ENCODE data around the gene NUP54. TPM values are rescaled to one million over a fixed set of nuclear protein-coding genes. Genes with fewer than 3 reads are reported as not detected.

NUP54 gene
- total and polyA plus RNA-seq, 7 experiments from 2014 or later: 46.0 to 82.0 (median 57.4) TPM

- Mint-ChIP-seq H3K27me3 (peaks cover 0 to 20% (median 5%) of the 10 kb centered on the region in 5 donors), H3K4me1 (no peaks in the 10 kb centered on the region), H3K9me3 (no peaks in the 10 kb centered on the region), H3K4me3 (no peak overlapping the region), H3K27ac (no peak overlapping the region), H3K36me3 (no peaks in the 10 kb centered on the region)
- Histone ChIP-seq H3K27ac (ENCODE audit: low read depth, low read length) (no peak overlapping the region), H3K27me3 (ENCODE audit: control insufficient read depth in 2 of 2, insufficient read depth in 2 of 2, low read length in 2 of 2) (no peaks in the 10 kb centered on the region), H3K9me3 (ENCODE audit: control insufficient read depth in 2 of 3, low read length in 3 of 3) (no peaks in the 10 kb centered on the region), H3K4me1 (ENCODE audit: control insufficient read depth in 2 of 2, insufficient read depth in 2 of 2, low read length in 2 of 2) (no peaks in the 10 kb centered on the region), H3K36me3 (ENCODE audit: control insufficient read depth in 2 of 3, insufficient read depth in 3 of 3, low read length in 3 of 3) (no peaks in the 10 kb centered on the region), H3K4me3 (ENCODE audit: low read length) (no peak overlapping the region)
- DNase-seq: no peak
- ChIA-PET CTCF (no interaction called here), POLR2A (no interaction called here)
- ATAC-seq: no peak
- intact Hi-C loops (cut with micrococcal nuclease): no loop called here
These were observed 52.1 kb downstream of the NUP54 start for GRCh38 chr4:76096076-76096475.

- CTCF ChIA-PET: no interaction called here
- Mint-ChIP-seq H3K36me3 (no peaks in the 10 kb centered on the region), H3K4me1 (peaks cover 0 to 4% (median 0%) of the 10 kb centered on the region in 7 donors), H3K27me3 (peaks cover 0 to 20% (median 5%) of the 10 kb centered on the region in 5 donors), H3K27ac (no peak overlapping the region), H3K4me3 (no peak overlapping the region), H3K9me3 (no peaks in the 10 kb centered on the region)
- Histone ChIP-seq H3K4me3 (ENCODE audit: low read length) (no peak overlapping the region), H3K27me3 (ENCODE audit: control insufficient read depth in 2 of 2, insufficient read depth in 2 of 2, low read length in 2 of 2) (no peaks in the 10 kb centered on the region), H3K36me3 (ENCODE audit: control insufficient read depth in 2 of 3, insufficient read depth in 3 of 3, low read length in 3 of 3) (no peaks in the 10 kb centered on the region), H3K27ac (ENCODE audit: low read depth, low read length) (no peak overlapping the region), H3K9me3 (ENCODE audit: control insufficient read depth in 2 of 3, low read length in 3 of 3) (no peaks in the 10 kb centered on the region), H3K4me1 (ENCODE audit: control insufficient read depth in 2 of 2, insufficient read depth in 2 of 2, low read length in 2 of 2) (no peaks in the 10 kb centered on the region)
- no peak for ATAC-seq
- POLR2A ChIA-PET: no interaction called here
- intact Hi-C loops (cut with micrococcal nuclease): no loop called here
- DNase-seq: no peak
These were observed 52.6 kb downstream of the NUP54 start for GRCh38 chr4:76095568-76095967.

GRCh38 chr4:76091052-76091451 lies 57.1 kb downstream of the NUP54 start:
- Histone ChIP-seq H3K36me3 (ENCODE audit: control insufficient read depth in 2 of 3, insufficient read depth in 3 of 3, low read length in 3 of 3) (no peaks in the 10 kb centered on the region), H3K27me3 (ENCODE audit: control insufficient read depth in 2 of 2, insufficient read depth in 2 of 2, low read length in 2 of 2) (no peaks in the 10 kb centered on the region), H3K27ac (ENCODE audit: low read depth, low read length) (no peak overlapping the region), H3K4me3 (ENCODE audit: low read length) (no peak overlapping the region), H3K4me1 (ENCODE audit: control insufficient read depth in 2 of 2, insufficient read depth in 2 of 2, low read length in 2 of 2) (no peaks in the 10 kb centered on the region), H3K9me3 (ENCODE audit: control insufficient read depth in 2 of 3, low read length in 3 of 3) (no peaks in the 10 kb centered on the region)
- ChIA-PET CTCF (interaction anchor here (0.6 kb wide), 1 partner anchor 32 kb away, joined by 3 read pairs; no protein-coding TSS in a partner anchor), POLR2A (no interaction called here)
- no peak for DNase-seq
- no peaks in the 10 kb centered on the region for H3K36me3 Mint-ChIP-seq
- peaks cover 0 to 20% (median 3%) of the 10 kb centered on the region in 5 donors for H3K27me3 Mint-ChIP-seq
- no peaks in the 10 kb centered on the region for H3K9me3 Mint-ChIP-seq
- intact Hi-C loops (cut with micrococcal nuclease): no loop called here
- no peak overlapping the region for H3K27ac Mint-ChIP-seq
- ATAC-seq: no peak
- H3K4me1 Mint-ChIP-seq: peaks cover 0 to 7% (median 2%) of the 10 kb centered on the region in 7 donors
- no peak overlapping the region for H3K4me3 Mint-ChIP-seq

GRCh38 chr4:76090241-76090691 lies 57.9 kb downstream of the NUP54 start:
- H3K4me1 ChIP-seq (ENCODE audit: control insufficient read depth in 2 of 2, insufficient read depth in 2 of 2, low read length in 2 of 2): no peaks in the 10 kb centered on the region
- H3K36me3 ChIP-seq (ENCODE audit: control insufficient read depth in 2 of 3, insufficient read depth in 3 of 3, low read length in 3 of 3): no peaks in the 10 kb centered on the region
- ChIA-PET POLR2A (no interaction called here), CTCF (interaction anchor here (0.6 kb wide), 1 partner anchor 33 kb away, joined by 3 read pairs; no protein-coding TSS in a partner anchor)
- H3K9me3 Mint-ChIP-seq: no peaks in the 10 kb centered on the region
- intact Hi-C loops (cut with micrococcal nuclease): no loop called here
- no peak overlapping the region for H3K27ac ChIP-seq (ENCODE audit: low read depth, low read length)
- H3K27me3 ChIP-seq (ENCODE audit: control insufficient read depth in 2 of 2, insufficient read depth in 2 of 2, low read length in 2 of 2): no peaks in the 10 kb centered on the region
- ATAC-seq (peak; percentile 96), DNase-seq (no peak)
- H3K4me1 Mint-ChIP-seq: peaks cover 0 to 7% (median 2%) of the 10 kb centered on the region in 7 donors
- no peaks in the 10 kb centered on the region for H3K9me3 ChIP-seq (ENCODE audit: control insufficient read depth in 2 of 3, low read length in 3 of 3)
- H3K4me3 ChIP-seq (ENCODE audit: low read length): no peak overlapping the region
- H3K27me3 Mint-ChIP-seq: peaks cover 0 to 20% (median 7%) of the 10 kb centered on the region in 5 donors
- H3K27ac Mint-ChIP-seq: no peak overlapping the region
- no peaks in the 10 kb centered on the region for H3K36me3 Mint-ChIP-seq
- no peak overlapping the region for H3K4me3 Mint-ChIP-seq

- Mint-ChIP-seq H3K27me3 (peaks cover 0 to 23% (median 12%) of the 10 kb centered on the region in 5 donors), H3K9me3 (no peaks in the 10 kb centered on the region), H3K36me3 (no peaks in the 10 kb centered on the region), H3K4me3 (no peak overlapping the region), H3K27ac (no peak overlapping the region), H3K4me1 (peaks cover 0 to 7% (median 2%) of the 10 kb centered on the region in 7 donors)
- CTCF ChIA-PET: no interaction called here
- no peaks in the 10 kb centered on the region for H3K9me3 ChIP-seq (ENCODE audit: control insufficient read depth in 2 of 3, low read length in 3 of 3)
- DNase-seq (no peak), ATAC-seq (no peak)
- no peak overlapping the region for H3K27ac ChIP-seq (ENCODE audit: low read depth, low read length)
- H3K27me3 ChIP-seq (ENCODE audit: control insufficient read depth in 2 of 2, insufficient read depth in 2 of 2, low read length in 2 of 2): no peaks in the 10 kb centered on the region
- H3K36me3 ChIP-seq (ENCODE audit: control insufficient read depth in 2 of 3, insufficient read depth in 3 of 3, low read length in 3 of 3): no peaks in the 10 kb centered on the region
- H3K4me1 ChIP-seq (ENCODE audit: control insufficient read depth in 2 of 2, insufficient read depth in 2 of 2, low read length in 2 of 2): no peaks in the 10 kb centered on the region
- intact Hi-C loops (cut with micrococcal nuclease): no loop called here
- no peak overlapping the region for H3K4me3 ChIP-seq (ENCODE audit: low read length)
- POLR2A ChIA-PET: no interaction called here
These were observed 59.5 kb downstream of the NUP54 start for GRCh38 chr4:76088719-76089118.

GRCh38 chr4:76087007-76087769 lies 61.0 kb downstream of the NUP54 start:
- no peaks in the 10 kb centered on the region for H3K9me3 ChIP-seq (ENCODE audit: control insufficient read depth in 2 of 3, low read length in 3 of 3)
- H3K4me1 ChIP-seq (ENCODE audit: control insufficient read depth in 2 of 2, insufficient read depth in 2 of 2, low read length in 2 of 2): no peaks in the 10 kb centered on the region
- no peaks in the 10 kb centered on the region for H3K36me3 Mint-ChIP-seq
- H3K27me3 Mint-ChIP-seq: peaks cover 0 to 24% (median 13%) of the 10 kb centered on the region in 5 donors
- ChIA-PET POLR2A (no interaction called here), CTCF (interaction anchor here (0.6 to 1.7 kb wide), 2 partner anchors 21 to 100 kb away, joined by 3 to 4 read pairs; no protein-coding TSS in a partner anchor)
- intact Hi-C loops (cut with micrococcal nuclease): no loop called here
- H3K27ac Mint-ChIP-seq: no peak overlapping the region
- ATAC-seq (no peak), DNase-seq (no peak)
- no peaks in the 10 kb centered on the region for H3K36me3 ChIP-seq (ENCODE audit: control insufficient read depth in 2 of 3, insufficient read depth in 3 of 3, low read length in 3 of 3)
- no peak overlapping the region for H3K4me3 Mint-ChIP-seq
- H3K9me3 Mint-ChIP-seq: no peaks in the 10 kb centered on the region
- no peak overlapping the region for H3K27ac ChIP-seq (ENCODE audit: low read depth, low read length)
- peaks cover 0 to 9% (median 2%) of the 10 kb centered on the region in 7 donors for H3K4me1 Mint-ChIP-seq
- H3K4me3 ChIP-seq (ENCODE audit: low read length): no peak overlapping the region
- no peaks in the 10 kb centered on the region for H3K27me3 ChIP-seq (ENCODE audit: control insufficient read depth in 2 of 2, insufficient read depth in 2 of 2, low read length in 2 of 2)

GRCh38 chr4:76084542-76084941 lies 63.7 kb downstream of the NUP54 start:
- no peak overlapping the region for H3K27ac Mint-ChIP-seq
- intact Hi-C loops (cut with micrococcal nuclease): no loop called here
- DNase-seq (no peak), ATAC-seq (no peak)
- POLR2A ChIA-PET: no interaction called here
- Histone ChIP-seq H3K27ac (ENCODE audit: low read depth, low read length) (no peak overlapping the region), H3K36me3 (ENCODE audit: control insufficient read depth in 2 of 3, insufficient read depth in 3 of 3, low read length in 3 of 3) (no peaks in the 10 kb centered on the region), H3K4me3 (ENCODE audit: low read length) (no peak overlapping the region), H3K27me3 (ENCODE audit: control insufficient read depth in 2 of 2, insufficient read depth in 2 of 2, low read length in 2 of 2) (no peaks in the 10 kb centered on the region), H3K9me3 (ENCODE audit: control insufficient read depth in 2 of 3, low read length in 3 of 3) (no peaks in the 10 kb centered on the region), H3K4me1 (ENCODE audit: control insufficient read depth in 2 of 2, insufficient read depth in 2 of 2, low read length in 2 of 2) (no peaks in the 10 kb centered on the region)
- H3K4me1 Mint-ChIP-seq: peaks cover 0 to 6% (median 0%) of the 10 kb centered on the region in 7 donors
- no peaks in the 10 kb centered on the region for H3K9me3 Mint-ChIP-seq
- CTCF ChIA-PET: no interaction called here
- peaks cover 6 to 29% (median 18%) of the 10 kb centered on the region in 5 donors for H3K27me3 Mint-ChIP-seq
- no peaks in the 10 kb centered on the region for H3K36me3 Mint-ChIP-seq
- no peak overlapping the region for H3K4me3 Mint-ChIP-seq
